Common myeloid progenitor, CD34-positive (primary cell): Measurements from ENCODE around the gene RBM23.

ENCODE experiments used
- CTCF ChIA-PET: fragments of 350-600 bp; sonication (Branson Sonifier 250); formaldehyde crosslinking; loops from one replicate; lab custom pipeline; 2021; ENCODE audit warnings: antibody characterized with exemption; lab: Charles Lee
- POLR2A ChIA-PET: fragments of 350-600 bp; sonication (Branson Sonifier 250); formaldehyde crosslinking; loops from one replicate; lab custom pipeline; 2021; ENCODE audit warnings: antibody characterized with exemption; lab: Charles Lee
- DNase-seq, 3 donors: peaks; one replicate each; pipeline versions ENCODE4 v3.0.0 to v3.0.0-alpha.2; 2013
- H3K27ac ChIP-seq, 2 experiments: 1 replicate in 1 of 2; 2 replicates in 1 of 2; pipeline ENCODE4 v1.7.0; 2013; ENCODE audit warnings: inconsistent platforms in 2 of 2, low read length in 2 of 2, mild to moderate bottlenecking in 2 of 2, low read depth in 1 of 2, moderate library complexity in 1 of 2; ENCODE audit not compliant: severe bottlenecking in 2 of 2, insufficient read depth in 1 of 2, poor library complexity in 1 of 2
- H3K27me3 ChIP-seq, 5 experiments: replicated peaks in 2 of 5; 1 replicate in 3 of 5; 2 replicates in 2 of 5; pipeline versions ENCODE4 v1.6.1 to v1.7.0; 2013; ENCODE audit warnings: low read length in 4 of 5, mild to moderate bottlenecking in 2 of 5, moderate library complexity in 2 of 5, inconsistent platforms in 1 of 5; ENCODE audit not compliant: insufficient read depth in 5 of 5, control insufficient read depth in 4 of 5
- H3K36me3 ChIP-seq, 4 experiments: 1 replicate in 2 of 4; 2 replicates in 2 of 4; pipeline versions ENCODE4 v1.6.1 to v1.7.0; 2013; ENCODE audit warnings: low read length in 3 of 4, control low read depth in 1 of 4, mild to moderate bottlenecking in 1 of 4; ENCODE audit not compliant: control insufficient read depth in 4 of 4, insufficient read depth in 4 of 4
- H3K4me1 ChIP-seq, 4 experiments: 1 replicate in 3 of 4; 2 replicates in 1 of 4; pipeline versions ENCODE4 v1.6.1 to v1.7.1; 2013; ENCODE audit warnings: low read length in 3 of 4, mild to moderate bottlenecking in 3 of 4, control low read depth in 1 of 4, inconsistent platforms in 1 of 4, moderate library complexity in 1 of 4; ENCODE audit not compliant: control insufficient read depth in 4 of 4, insufficient read depth in 4 of 4; ENCODE audit errors: control extremely low read depth in 1 of 4
- H3K4me3 ChIP-seq, 7 experiments: 1 replicate in 4 of 7; 2 replicates in 3 of 7; pipeline versions ENCODE4 v1.5.1 to v1.7.0; 2013; ENCODE audit warnings: mild to moderate bottlenecking in 7 of 7, low read length in 6 of 7, moderate library complexity in 6 of 7, inconsistent platforms in 2 of 7, low read depth in 2 of 7, control low read depth in 1 of 7; ENCODE audit not compliant: insufficient read depth in 4 of 7, control insufficient read depth in 1 of 7; ENCODE audit errors: extremely low read depth in 1 of 7
- H3K9me3 ChIP-seq, 5 experiments: 1 replicate in 4 of 5; 2 replicates in 1 of 5; pipeline versions ENCODE4 v1.6.1 to v1.7.1; 2013; ENCODE audit warnings: low read length in 4 of 5, mild to moderate bottlenecking in 2 of 5, inconsistent platforms in 1 of 5, low read depth in 1 of 5, moderate library complexity in 1 of 5; ENCODE audit not compliant: control insufficient read depth in 4 of 5, insufficient read depth in 2 of 5; ENCODE audit errors: control extremely low read depth in 1 of 5
- WGBS: methylation state at CpG from one replicate; pipeline ENCODE4 v1.1.5; 2013; ENCODE audit not compliant: insufficient coverage; 5-methylcytosine and 5-hydroxymethylcytosine counted together

RBM23 gene

DNA sequence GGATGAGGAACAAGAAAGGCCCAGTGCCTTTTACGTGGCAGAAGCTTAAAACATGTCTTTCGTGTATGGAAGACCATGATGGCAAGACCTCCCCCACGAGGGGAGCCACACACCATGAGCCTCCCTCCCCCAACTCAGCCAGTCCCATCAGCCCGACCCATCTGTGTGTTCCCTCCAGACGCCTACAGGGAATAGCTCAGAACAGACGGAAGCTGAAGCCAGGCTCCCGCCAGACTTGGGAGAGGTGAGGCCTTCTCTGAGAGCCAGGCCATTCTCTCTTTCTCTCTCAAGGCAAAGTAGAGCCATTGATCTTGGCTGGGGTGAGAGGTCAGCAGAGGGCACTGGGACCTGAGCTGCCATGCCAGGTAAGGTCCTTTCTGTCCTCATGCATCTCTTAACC, 26.5 kb downstream of the RBM23 start:
- Histone ChIP-seq H3K4me1 (peaks cover 0 to 2% (median under 1%) of the 10 kb centered on the region in 4 experiments), H3K4me3 (no peak overlapping the region), H3K9me3 (no peaks in the 10 kb centered on the region), H3K36me3 (no peaks in the 10 kb centered on the region), H3K27ac (no peak overlapping the region), H3K27me3 (peaks cover 0 to 7% (median 4%) of the 10 kb centered on the region in 5 experiments)
- ChIA-PET CTCF (interaction anchor here (0.9 to 15.8 kb wide), 7 partner anchors 7 to 332 kb away, joined by 3 to 143 read pairs (median 4); partner anchors contain the start of gene REM2), POLR2A (no interaction called here)
- no peak for DNase-seq
- 100% methylated on average over 6 of the region's 7 CpGs for WGBS

DNA sequence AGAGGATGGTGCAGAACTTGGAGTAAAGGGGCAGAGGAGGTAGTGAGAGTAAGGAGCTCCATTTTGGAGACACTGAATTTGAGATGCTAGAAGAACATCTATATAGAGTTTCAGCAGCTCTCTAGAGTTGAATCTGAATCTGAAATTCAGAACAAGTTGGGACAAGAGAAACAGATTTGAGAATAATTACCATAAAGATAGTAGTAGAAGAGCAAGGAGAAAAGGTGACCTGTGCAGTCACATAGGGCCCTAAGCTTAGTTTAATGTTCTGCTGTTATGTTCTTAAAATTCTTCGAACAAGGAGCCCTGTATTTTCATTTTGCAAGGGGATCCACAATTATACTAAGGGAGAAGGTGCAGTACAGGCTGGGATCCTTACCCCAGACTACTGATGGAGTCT, 28.5 kb downstream of the RBM23 start:
- WGBS, result 100% methylated on average over 1 of the region's 1 CpG
- no peak for DNase-seq
- ChIA-PET CTCF (interaction anchor here (3.9 to 15.8 kb wide), 3 partner anchors 9 to 68 kb away, joined by 11 to 143 read pairs (median 34); partner anchors contain the start of gene LRP10), POLR2A (no interaction called here)
- Histone ChIP-seq H3K36me3 (no peaks in the 10 kb centered on the region), H3K27ac (no peak overlapping the region), H3K27me3 (peaks cover 0 to 26% (median 9%) of the 10 kb centered on the region in 5 experiments), H3K4me3 (no peak overlapping the region), H3K4me1 (peaks cover 0 to 14% (median 13%) of the 10 kb centered on the region in 4 experiments), H3K9me3 (peaks cover 0 to 3% (median 0%) of the 10 kb centered on the region in 5 experiments)

DNA sequence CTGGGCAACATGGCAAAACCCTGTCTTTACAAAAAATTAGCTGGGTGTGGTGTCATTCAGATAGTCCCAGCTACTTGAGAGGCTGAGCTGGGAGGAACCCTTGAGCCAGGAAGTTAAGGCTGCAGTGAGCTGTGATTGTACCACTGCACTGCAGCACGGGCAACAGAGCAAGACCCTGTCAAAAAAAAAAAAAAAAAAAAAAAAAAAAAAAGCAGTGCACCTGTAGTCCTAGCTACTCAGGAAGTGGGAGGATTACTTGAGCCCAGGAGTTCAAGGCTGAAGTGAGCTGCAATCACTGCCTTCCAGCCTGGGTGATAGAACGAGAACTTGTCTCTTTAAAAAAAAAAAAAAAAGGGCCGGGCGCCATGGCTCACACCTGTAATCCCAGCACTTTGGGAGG, 30.3 kb downstream of the RBM23 start:
- Histone ChIP-seq H3K27ac (no peak overlapping the region), H3K36me3 (no peaks in the 10 kb centered on the region), H3K4me3 (no peak overlapping the region), H3K27me3 (peaks cover 0 to 39% (median 14%) of the 10 kb centered on the region in 5 experiments), H3K9me3 (peaks cover 0 to 3% (median 0%) of the 10 kb centered on the region in 5 experiments), H3K4me1 (peaks cover 0 to 14% (median 13%) of the 10 kb centered on the region in 4 experiments)
- 100% methylated on average over 2 of the region's 4 CpGs for WGBS
- no peak for DNase-seq
- ChIA-PET CTCF (interaction anchor here (1.0 to 15.8 kb wide), 5 partner anchors 11 to 66 kb away, joined by 3 to 143 read pairs (median 11); partner anchors contain the start of gene LRP10), POLR2A (interaction anchor here (0.6 kb wide), 1 partner anchor 30 kb away, joined by 4 read pairs; no protein-coding TSS in a partner anchor)

DNA sequence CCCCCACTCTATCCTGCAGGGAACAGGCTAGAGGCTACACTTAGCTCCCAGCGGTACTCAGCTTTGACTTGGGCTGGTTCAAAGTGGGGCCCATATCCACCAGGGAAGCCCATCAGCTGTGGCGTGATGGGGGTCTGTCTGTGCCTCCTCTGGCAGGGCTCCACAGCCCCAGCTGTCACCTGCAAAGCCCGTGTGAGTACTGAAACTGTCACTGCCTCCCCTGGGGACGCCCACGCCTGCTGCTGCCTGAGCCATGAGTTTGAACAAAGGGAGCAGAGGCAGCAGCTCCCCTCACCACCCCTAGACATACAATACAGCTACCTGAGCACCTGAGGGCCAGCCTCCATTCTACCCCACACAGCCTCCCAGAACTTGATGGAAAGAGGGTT, 31.0 kb downstream of the RBM23 start:
- Histone ChIP-seq H3K9me3 (peaks cover 0 to 3% (median 0%) of the 10 kb centered on the region in 5 experiments), H3K4me3 (no peak overlapping the region), H3K36me3 (no peaks in the 10 kb centered on the region), H3K27me3 (peaks cover 0 to 46% (median 14%) of the 10 kb centered on the region in 5 experiments), H3K4me1 (peaks cover 0 to 14% (median 13%) of the 10 kb centered on the region in 4 experiments), H3K27ac (no peak overlapping the region)
- ChIA-PET POLR2A (no interaction called here), CTCF (interaction anchor here (1.0 to 15.8 kb wide), 5 partner anchors 12 to 65 kb away, joined by 3 to 143 read pairs (median 11); partner anchors contain the start of gene LRP10)
- DNase-seq, result peak in 2 of 3 donors; percentile 21 to 26
- 90% methylated on average over 3 of the region's 5 CpGs for WGBS

DNA sequence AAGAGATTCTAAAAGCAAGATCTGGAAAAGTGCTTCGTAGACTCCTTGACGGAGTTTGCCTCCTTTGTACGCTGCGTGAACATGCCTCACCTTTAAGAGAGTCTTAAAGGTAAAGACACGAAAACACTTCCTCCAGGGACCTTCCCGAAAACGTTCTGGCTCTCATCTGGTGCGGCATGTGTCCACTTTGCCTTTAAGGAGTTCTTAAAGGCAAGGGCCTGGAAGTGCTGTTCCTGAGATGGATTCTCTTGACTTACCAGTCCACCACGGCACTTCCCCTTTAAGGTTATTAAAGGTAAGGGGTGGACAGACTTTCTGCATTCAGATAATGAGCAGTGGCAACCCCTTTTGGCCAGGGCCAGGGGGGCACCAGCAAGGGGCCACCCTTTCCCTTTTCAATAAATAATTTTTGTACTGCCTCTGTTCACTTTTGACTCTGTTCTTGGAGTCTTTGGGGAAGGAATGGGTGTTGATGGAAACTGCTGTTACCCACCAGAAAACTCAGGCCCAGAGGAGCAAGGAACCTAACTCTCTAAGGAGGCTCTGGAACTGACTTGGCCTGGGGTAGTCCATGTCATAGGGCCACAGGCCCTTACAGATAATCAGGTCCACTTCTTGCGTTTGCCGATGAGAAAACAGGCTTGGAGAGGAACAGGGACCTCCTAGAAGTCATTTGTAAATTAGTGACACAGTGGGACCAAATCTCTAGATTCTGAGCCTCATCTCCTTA, 31.5 kb downstream of the RBM23 start:
- H3K9me3 ChIP-seq, result peaks cover 0 to 3% (median 0%) of the 10 kb centered on the region in 5 experiments
- CTCF ChIA-PET, result interaction anchor here (1.2 to 15.8 kb wide), 4 partner anchors 12 to 65 kb away, joined by 3 to 143 read pairs (median 22); partner anchors contain the start of gene LRP10
- H3K4me1 ChIP-seq, result peaks cover 0 to 19% (median 15%) of the 10 kb centered on the region in 4 experiments
- H3K36me3 ChIP-seq, result no peaks in the 10 kb centered on the region
- H3K4me3 ChIP-seq, result peak overlapping the region in 3 of 7 experiments; percentile 43 to 51 (median 44)
- peak; percentile 51 to 78 (median 72) for DNase-seq
- peaks cover 0 to 52% (median 14%) of the 10 kb centered on the region in 5 experiments for H3K27me3 ChIP-seq
- 32% methylated on average over 8 of the region's 11 CpGs for WGBS
- peak overlapping the region in 1 of 2 experiments; percentile 55 for H3K27ac ChIP-seq
- POLR2A ChIA-PET, result no interaction called here

DNA sequence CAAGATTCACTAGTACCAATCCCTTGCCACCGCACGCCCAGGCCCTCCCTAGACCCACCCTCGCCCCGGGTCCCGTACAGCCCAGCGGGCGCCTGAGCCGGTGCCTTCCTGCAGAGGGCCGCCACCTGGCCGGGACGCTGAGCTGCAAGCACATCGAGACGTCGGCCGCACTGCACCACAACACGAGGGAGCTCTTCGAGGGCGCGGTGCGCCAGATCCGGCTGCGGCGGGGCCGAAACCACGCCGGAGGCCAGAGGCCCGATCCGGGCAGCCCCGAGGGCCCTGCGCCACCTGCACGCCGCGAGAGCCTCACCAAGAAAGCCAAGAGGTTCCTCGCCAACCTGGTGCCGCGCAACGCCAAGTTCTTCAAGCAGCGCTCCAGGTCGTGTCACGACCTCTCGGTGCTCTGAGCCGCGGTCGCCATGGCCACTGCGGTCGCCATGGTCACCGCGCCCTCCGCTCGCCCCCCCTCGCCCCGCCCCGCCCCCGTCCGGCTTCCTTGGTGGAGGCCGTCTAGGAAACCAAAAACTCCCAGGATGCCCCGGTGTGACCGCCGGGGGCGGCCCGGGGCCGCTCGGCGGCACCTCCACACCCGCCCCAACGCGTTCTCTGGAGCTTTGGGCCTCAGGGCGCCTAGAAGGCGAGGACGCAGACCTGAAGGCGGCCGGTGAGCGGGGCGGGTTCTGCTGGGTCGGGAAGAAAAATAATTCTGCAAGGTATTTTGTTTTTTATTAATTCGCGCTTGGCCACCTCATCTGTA, 32.3 kb downstream of the RBM23 start:
- Histone ChIP-seq H3K27ac (peak overlapping the region in 1 of 2 experiments; percentile 55), H3K4me3 (peak overlapping the region in 3 of 7 experiments; percentile 44 to 51 (median 46)), H3K9me3 (peaks cover 0 to 3% (median 0%) of the 10 kb centered on the region in 5 experiments), H3K4me1 (peaks cover 0 to 24% (median 15%) of the 10 kb centered on the region in 4 experiments), H3K36me3 (no peaks in the 10 kb centered on the region), H3K27me3 (peaks cover 0 to 59% (median 17%) of the 10 kb centered on the region in 5 experiments)
- 4% methylated on average over 71 of the region's 77 CpGs for WGBS
- ChIA-PET CTCF (interaction anchor here (1.6 to 15.8 kb wide), 7 partner anchors 10 to 64 kb away, joined by 3 to 143 read pairs (median 11); partner anchors contain the start of gene LRP10), POLR2A (no interaction called here)
- peak; percentile 67 to 87 (median 79) for DNase-seq
